Erythroblast (primary cell): Measurements from ENCODE around the gene IL6R.

ENCODE experiments used
- GATA1 ChIP-seq: IDR thresholded peaks from 2 replicates; pipeline ENCODE4 v1.6.1; 2011; ENCODE audit warnings: low read depth, mild to moderate bottlenecking, control low read depth, low read length, moderate library complexity
- POLR2A ChIP-seq: IDR thresholded peaks from 2 replicates; pipeline ENCODE4 v1.6.1; 2011; ENCODE audit warnings: mild to moderate bottlenecking, low read length

GRCh38 chr1:154443274-154444013, 38.3 kb downstream of the IL6R start:
- no peak for TF ChIP-seq POLR2A
- no peak for TF ChIP-seq GATA1
